Osteoblast (primary cell): ENCODE measurements around the gene PLPP4. TPM values are rescaled to one million over a fixed set of nuclear protein-coding genes. Genes with fewer than 3 reads are reported as not detected.

ENCODE experiments used
- DNase-seq: peaks from one replicate; pipeline ENCODE4 v3.0.0; 2011; ENCODE audit warnings: low spot score, mixed read lengths; ENCODE audit not compliant: insufficient read length; ENCODE audit errors: missing footprints
- H2AFZ ChIP-seq: 2 replicates; pipeline ENCODE4 v1.6.0; 2011; ENCODE audit warnings: mild to moderate bottlenecking, low read length
- H3K27ac ChIP-seq: 2 replicates; pipeline ENCODE4 v1.5.1; 2011; ENCODE audit warnings: mild to moderate bottlenecking, low read depth, low read length, moderate library complexity
- H3K27me3 ChIP-seq: 2 replicates; pipeline ENCODE4 v1.6.0; 2012; ENCODE audit warnings: mild to moderate bottlenecking, control low read depth, inconsistent platforms, low read length, moderate library complexity; ENCODE audit not compliant: insufficient read depth
- H3K36me3 ChIP-seq: 2 replicates; pipeline ENCODE4 v1.5.1; 2011; ENCODE audit warnings: mild to moderate bottlenecking, low read length, control low read depth, moderate library complexity; ENCODE audit not compliant: insufficient read depth
- H3K4me1 ChIP-seq: 2 replicates; pipeline ENCODE4 v1.5.1; 2011; ENCODE audit warnings: mild to moderate bottlenecking, low read length, control low read depth, moderate library complexity; ENCODE audit not compliant: insufficient read depth
- H3K4me2 ChIP-seq: 2 replicates; pipeline ENCODE4 v1.6.0; 2011; ENCODE audit warnings: mild to moderate bottlenecking, low read length; ENCODE audit not compliant: insufficient read depth
- H3K4me3 ChIP-seq: fragments of 200-600 bp; sonication (generic); 3 replicates; pipeline ENCODE4 v1.5.1; 2012; ENCODE audit warnings: mild to moderate bottlenecking, low read length, inconsistent platforms; ENCODE audit not compliant: insufficient read depth
- H3K79me2 ChIP-seq: 2 replicates; pipeline ENCODE4 v1.6.0; 2012; ENCODE audit warnings: mild to moderate bottlenecking, low read length, control low read depth, inconsistent platforms; ENCODE audit not compliant: insufficient read depth
- H3K9me3 ChIP-seq: 2 replicates; pipeline ENCODE4 v1.5.1; 2011; ENCODE audit warnings: low read depth, low read length, control low read depth
- H4K20me1 ChIP-seq: 2 replicates; pipeline ENCODE4 v1.6.0; 2012; ENCODE audit warnings: mild to moderate bottlenecking, low read length, control low read depth; ENCODE audit not compliant: insufficient read depth
- total RNA-seq: library from RNA; depleted of rRNA; stranded (reverse); fragments of >200 nt; gene quantifications from 2 replicates; pipeline ENCODE4 v1.2.3, GENCODE V29; 2012
- TF ChIP-seq, protein P1 (sequence below): IDR thresholded peaks from 2 replicates; pipeline ENCODE4 v1.5.1; 2011; ENCODE audit warnings: mild to moderate bottlenecking, low read depth, low read length, moderate library complexity; ENCODE audit errors: extremely low read depth

The PLPP4 gene
- total RNA-seq, 1 donor = 8.0 TPM

DNA sequence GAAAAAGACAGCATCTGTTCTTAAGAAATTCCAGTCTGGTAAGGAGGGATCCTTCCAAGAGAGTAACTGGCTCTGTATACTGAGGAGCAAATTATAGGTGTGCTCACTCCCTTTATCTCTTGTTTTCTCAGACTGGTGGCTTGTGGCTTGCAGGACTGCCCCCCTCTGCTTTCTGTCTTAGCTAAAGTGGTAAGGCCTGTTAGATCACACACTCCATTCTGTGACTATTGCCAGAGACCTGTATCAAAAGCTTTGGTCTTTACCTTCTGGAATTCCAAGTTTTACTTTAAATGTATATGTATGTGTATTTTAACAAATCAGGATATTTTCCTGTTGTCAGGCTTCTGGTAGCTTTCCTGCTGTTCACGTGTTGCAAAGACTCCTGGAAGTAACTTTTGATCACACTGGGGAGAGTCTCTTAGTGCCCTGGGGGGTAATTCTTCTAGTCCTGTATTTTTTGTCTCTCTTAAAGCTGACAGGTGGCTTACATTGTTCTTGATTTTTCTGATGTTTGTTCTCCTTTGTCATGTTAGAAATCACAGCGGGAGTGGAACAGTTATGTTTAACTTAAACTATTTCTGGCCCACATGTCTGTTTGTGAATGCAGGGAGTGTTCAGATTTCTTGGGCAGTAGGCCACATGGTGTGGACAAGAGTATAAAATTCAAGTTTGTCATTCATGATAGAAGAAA is 99.0 kb downstream of the PLPP4 start:
- Histone ChIP-seq H4K20me1 (no peaks in the 10 kb centered on the region), H2AFZ (no peak overlapping the region), H3K9me3 (no peaks in the 10 kb centered on the region), H3K36me3 (no peaks in the 10 kb centered on the region), H3K27ac (no peak overlapping the region), H3K79me2 (no peaks in the 10 kb centered on the region), H3K4me1 (no peaks in the 10 kb centered on the region), H3K4me3 (no peak overlapping the region), H3K27me3 (no peaks in the 10 kb centered on the region), H3K4me2 (no peak overlapping the region)
- TF ChIP-seq, protein P1, sequence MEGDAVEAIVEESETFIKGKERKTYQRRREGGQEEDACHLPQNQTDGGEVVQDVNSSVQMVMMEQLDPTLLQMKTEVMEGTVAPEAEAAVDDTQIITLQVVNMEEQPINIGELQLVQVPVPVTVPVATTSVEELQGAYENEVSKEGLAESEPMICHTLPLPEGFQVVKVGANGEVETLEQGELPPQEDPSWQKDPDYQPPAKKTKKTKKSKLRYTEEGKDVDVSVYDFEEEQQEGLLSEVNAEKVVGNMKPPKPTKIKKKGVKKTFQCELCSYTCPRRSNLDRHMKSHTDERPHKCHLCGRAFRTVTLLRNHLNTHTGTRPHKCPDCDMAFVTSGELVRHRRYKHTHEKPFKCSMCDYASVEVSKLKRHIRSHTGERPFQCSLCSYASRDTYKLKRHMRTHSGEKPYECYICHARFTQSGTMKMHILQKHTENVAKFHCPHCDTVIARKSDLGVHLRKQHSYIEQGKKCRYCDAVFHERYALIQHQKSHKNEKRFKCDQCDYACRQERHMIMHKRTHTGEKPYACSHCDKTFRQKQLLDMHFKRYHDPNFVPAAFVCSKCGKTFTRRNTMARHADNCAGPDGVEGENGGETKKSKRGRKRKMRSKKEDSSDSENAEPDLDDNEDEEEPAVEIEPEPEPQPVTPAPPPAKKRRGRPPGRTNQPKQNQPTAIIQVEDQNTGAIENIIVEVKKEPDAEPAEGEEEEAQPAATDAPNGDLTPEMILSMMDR = no peak
- DNase-seq = no peak

DNA sequence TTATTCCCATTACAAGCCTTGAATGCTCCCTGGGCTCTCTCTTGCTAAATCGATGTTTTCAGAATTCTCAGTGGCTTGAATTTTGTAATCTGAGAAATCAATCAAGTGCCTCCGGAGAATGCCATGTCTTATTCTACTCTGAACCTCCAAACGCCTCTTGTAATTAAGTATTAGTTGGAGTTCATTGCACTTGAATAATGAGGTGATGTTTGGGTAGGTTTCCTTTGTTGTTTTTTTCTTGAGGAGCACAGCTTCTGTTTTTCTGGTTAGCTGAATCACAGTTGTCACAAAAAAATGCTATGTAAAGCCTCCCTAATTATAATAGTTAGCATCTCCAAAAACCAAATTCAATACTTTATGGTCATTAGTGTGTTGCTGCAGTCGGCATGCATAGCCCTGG is 100.3 kb downstream of the PLPP4 start:
- Histone ChIP-seq H3K36me3 (no peaks in the 10 kb centered on the region), H3K79me2 (no peaks in the 10 kb centered on the region), H3K4me2 (no peak overlapping the region), H3K9me3 (no peaks in the 10 kb centered on the region), H2AFZ (no peak overlapping the region), H3K27me3 (no peaks in the 10 kb centered on the region), H3K4me1 (no peaks in the 10 kb centered on the region), H3K27ac (no peak overlapping the region), H3K4me3 (no peak overlapping the region), H4K20me1 (no peaks in the 10 kb centered on the region)
- TF ChIP-seq, protein P1 = no peak
- no peak for DNase-seq

DNA sequence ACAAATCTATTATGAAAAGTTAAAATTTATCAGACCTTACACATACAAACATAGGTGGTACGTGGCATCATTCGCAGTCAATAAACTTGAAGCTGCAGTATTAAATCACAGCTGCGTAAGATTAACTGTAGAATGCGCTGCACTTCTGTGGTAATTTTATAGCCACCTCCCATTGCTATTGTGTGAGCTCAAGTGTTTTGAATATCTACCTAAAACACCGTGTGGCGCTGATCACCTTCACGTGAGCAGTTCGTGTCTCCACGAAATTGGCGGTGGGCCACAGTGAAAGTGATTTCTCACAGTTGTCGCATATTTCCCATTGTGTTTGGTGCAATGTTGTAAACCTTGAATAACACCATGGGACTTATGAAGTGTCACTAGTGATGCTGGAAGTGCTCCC is 102.8 kb downstream of the PLPP4 start:
- Histone ChIP-seq H3K9me3 (no peaks in the 10 kb centered on the region), H3K79me2 (no peaks in the 10 kb centered on the region), H3K36me3 (no peaks in the 10 kb centered on the region), H3K27ac (no peak overlapping the region), H3K4me1 (no peaks in the 10 kb centered on the region), H3K27me3 (no peaks in the 10 kb centered on the region), H4K20me1 (no peaks in the 10 kb centered on the region), H3K4me3 (no peak overlapping the region), H3K4me2 (no peak overlapping the region), H2AFZ (no peak overlapping the region)
- TF ChIP-seq, protein P1 = no peak
- no peak for DNase-seq

DNA sequence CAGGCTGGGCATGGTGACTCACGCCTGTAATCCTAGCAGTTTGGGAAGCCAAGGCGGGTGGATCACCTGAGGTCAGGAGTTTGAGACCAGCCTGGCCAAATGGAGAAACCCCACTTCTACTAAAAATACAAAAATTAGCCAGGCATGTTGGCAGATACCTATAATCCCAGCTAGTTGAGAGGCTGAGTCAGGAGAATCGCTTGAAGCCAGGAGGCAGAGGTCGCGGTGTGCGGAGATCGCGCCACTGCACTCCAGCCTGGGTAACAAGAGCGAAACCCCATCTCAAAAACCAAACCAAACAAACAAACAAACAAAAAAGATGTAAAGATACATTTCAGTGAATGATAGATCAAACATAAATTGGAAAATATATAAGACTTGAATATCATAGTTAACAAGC is 105.9 kb downstream of the PLPP4 start:
- Histone ChIP-seq H3K4me2 (no peak overlapping the region), H3K36me3 (no peaks in the 10 kb centered on the region), H4K20me1 (no peaks in the 10 kb centered on the region), H3K9me3 (no peaks in the 10 kb centered on the region), H3K79me2 (no peaks in the 10 kb centered on the region), H3K4me1 (no peaks in the 10 kb centered on the region), H2AFZ (no peak overlapping the region), H3K27ac (no peak overlapping the region), H3K27me3 (no peaks in the 10 kb centered on the region), H3K4me3 (no peak overlapping the region)
- DNase-seq = no peak
- TF ChIP-seq, protein P1 = no peak
